ENCODE measurements around the gene EMB. TPM values are rescaled to one million over a fixed set of nuclear protein-coding genes. Genes with fewer than 3 reads are reported as not detected.
"Not testable (repeated sequence)": the region's sequence is repeated elsewhere in the genome, so short reads cannot be mapped to it uniquely, and the experiment has no call there.

The EMB gene
- total RNA-seq, 4 donors from 2014 or later, result 0.20 to 13.0 (median 7.9) TPM

- no peak for DNase-seq
- no peak for TF ChIP-seq EP300 (IDR thresholded peaks at IDR 0.05; ENCODE audit: low read depth)
- TF ChIP-seq POLR2A (IDR thresholded peaks at IDR 0.05), result no peak
- Histone ChIP-seq H3K27ac (no peak overlapping the region), H3K36me3 (no peaks in the 10 kb centered on the region), H3K27me3 (no peaks in the 10 kb centered on the region), H3K4me3 (no peak overlapping the region), H3K4me1 (no peaks in the 10 kb centered on the region), H3K9me3 (no peaks in the 10 kb centered on the region)
- 52 to 65% methylated on average over 3 of the region's 3 CpGs for WGBS, 2 donors (ENCODE audit: low coverage in 1 of 2)
- intact Hi-C loops (cut with DNase I; ENCODE audit: low total_unique reads), result no loop called here
- in situ Hi-C loops (cut with MboI; ENCODE audit: low pct_ligation_motif_present in 1 of 4, low pct_unique_long_range_greater_than_20kb in 1 of 4, low sequenced_read_pairs in 3 of 4), result no loop called here
These were observed 39.8 kb downstream of the EMB start for GRCh38 chr5:50401336-50401735.

- H3K4me1 ChIP-seq; H3K4me3 ChIP-seq; H3K27me3 ChIP-seq; DNase-seq; H3K27ac ChIP-seq; in situ Hi-C loops (cut with MboI; ENCODE audit: low pct_ligation_motif_present in 1 of 4, low pct_unique_long_range_greater_than_20kb in 1 of 4, low sequenced_read_pairs in 3 of 4); H3K36me3 ChIP-seq; H3K9me3 ChIP-seq; intact Hi-C loops (cut with DNase I; ENCODE audit: low total_unique reads): not testable (repeated sequence)
- WGBS, 2 donors (ENCODE audit: low coverage in 1 of 2), result 43 to 71% methylated on average over 1 to 2 of the region's 2 CpGs
These were observed 47.0 kb downstream of the EMB start for GRCh38 chr5:50393925-50394609.

GRCh38 chr5:50392289-50392688, 48.8 kb downstream of the EMB start:
- intact Hi-C loops (cut with DNase I; ENCODE audit: low total_unique reads); H3K4me1 ChIP-seq; DNase-seq; H3K27ac ChIP-seq; in situ Hi-C loops (cut with MboI; ENCODE audit: low pct_ligation_motif_present in 1 of 4, low pct_unique_long_range_greater_than_20kb in 1 of 4, low sequenced_read_pairs in 3 of 4); H3K9me3 ChIP-seq; H3K4me3 ChIP-seq; H3K36me3 ChIP-seq; H3K27me3 ChIP-seq: not testable (repeated sequence)
- 79 to 96% methylated on average over 3 of the region's 3 CpGs for WGBS, 2 donors (ENCODE audit: low coverage in 1 of 2)

- in situ Hi-C loops (cut with MboI; ENCODE audit: low pct_ligation_motif_present in 1 of 4, low pct_unique_long_range_greater_than_20kb in 1 of 4, low sequenced_read_pairs in 3 of 4); H3K9me3 ChIP-seq; intact Hi-C loops (cut with DNase I; ENCODE audit: low total_unique reads); H3K27ac ChIP-seq; H3K4me1 ChIP-seq; H3K4me3 ChIP-seq; DNase-seq; H3K36me3 ChIP-seq; H3K27me3 ChIP-seq: not testable (repeated sequence)
- 56 to 80% methylated on average over 1 to 2 of the region's 2 CpGs for WGBS, 2 donors (ENCODE audit: low coverage in 1 of 2)
These were observed 56.7 kb downstream of the EMB start for GRCh38 chr5:50384381-50384780.

- H3K27ac ChIP-seq; DNase-seq; intact Hi-C loops (cut with DNase I; ENCODE audit: low total_unique reads); in situ Hi-C loops (cut with MboI; ENCODE audit: low pct_ligation_motif_present in 1 of 4, low pct_unique_long_range_greater_than_20kb in 1 of 4, low sequenced_read_pairs in 3 of 4); H3K4me1 ChIP-seq; H3K27me3 ChIP-seq; H3K4me3 ChIP-seq; H3K36me3 ChIP-seq; H3K9me3 ChIP-seq: not testable (repeated sequence)
- WGBS, 2 donors (ENCODE audit: low coverage in 1 of 2), result 94 to 100% methylated on average over 4 to 11 of the region's 11 CpGs
These were observed 64.4 kb downstream of the EMB start for GRCh38 chr5:50376696-50377095.

GRCh38 chr5:50369287-50370033, 71.6 kb downstream of the EMB start:
- H3K4me1 ChIP-seq; H3K27me3 ChIP-seq; H3K36me3 ChIP-seq; in situ Hi-C loops (cut with MboI; ENCODE audit: low pct_ligation_motif_present in 1 of 4, low pct_unique_long_range_greater_than_20kb in 1 of 4, low sequenced_read_pairs in 3 of 4); H3K4me3 ChIP-seq; intact Hi-C loops (cut with DNase I; ENCODE audit: low total_unique reads); H3K27ac ChIP-seq; H3K9me3 ChIP-seq; DNase-seq: not testable (repeated sequence)
- 94% methylated on average over 16 of the region's 16 CpGs; no CpG with 5 or more reads in 1 of the 2 donors for WGBS, 2 donors (ENCODE audit: low coverage in 1 of 2)

- intact Hi-C loops (cut with DNase I; ENCODE audit: low total_unique reads), result no loop called here
- H3K27ac ChIP-seq, result peak overlapping the region in 1 of 4 donors; percentile 9
- WGBS, 2 donors (ENCODE audit: low coverage in 1 of 2), result 52 to 66% methylated on average over 4 to 8 of the region's 8 CpGs
These were observed 75.4 kb downstream of the EMB start for GRCh38 chr5:50365426-50366251.

GRCh38 chr5:50364535-50365309, 76.4 kb downstream of the EMB start:
- H3K9me3 ChIP-seq; H3K4me1 ChIP-seq; H3K4me3 ChIP-seq; H3K27ac ChIP-seq; H3K27me3 ChIP-seq; DNase-seq; H3K36me3 ChIP-seq; intact Hi-C loops (cut with DNase I; ENCODE audit: low total_unique reads); in situ Hi-C loops (cut with MboI; ENCODE audit: low pct_ligation_motif_present in 1 of 4, low pct_unique_long_range_greater_than_20kb in 1 of 4, low sequenced_read_pairs in 3 of 4): not testable (repeated sequence)
- WGBS, 2 donors (ENCODE audit: low coverage in 1 of 2), result 63 to 77% methylated on average over 1 to 6 of the region's 6 CpGs

More at GRCh38 chr5:50365426-50366251, 75.4 kb downstream of the EMB start:
- no peak for DNase-seq
- in situ Hi-C loops (cut with MboI; ENCODE audit: low pct_ligation_motif_present in 1 of 4, low pct_unique_long_range_greater_than_20kb in 1 of 4, low sequenced_read_pairs in 3 of 4), result no loop called here
- H3K9me3 ChIP-seq, result peaks cover 0 to 8% of the 10 kb centered on the region in 2 donors
- H3K4me3 ChIP-seq, result no peak overlapping the region
- no peaks in the 10 kb centered on the region for H3K4me1 ChIP-seq
- no peaks in the 10 kb centered on the region for H3K36me3 ChIP-seq
- H3K27me3 ChIP-seq, result no peaks in the 10 kb centered on the region
- TF ChIP-seq POLR2A (IDR thresholded peaks at IDR 0.05) (no peak), POLR2AphosphoS5 (IDR thresholded peaks at IDR 0.05) (no peak), EP300 (IDR thresholded peaks at IDR 0.05; ENCODE audit: low read depth) (no peak), CTCF (IDR thresholded peaks at IDR 0.05) (no peak)

Data from transverse colon (tissue), 4 donors.